Mesodermal cell (in vitro differentiated cells): ENCODE results near the gene AGAP1.

ENCODE experiments used
- H3K27ac ChIP-seq: 2 replicates; pipeline ENCODE4 v1.7.0; 2013; ENCODE audit warnings: mild to moderate bottlenecking, low read depth, low read length, moderate library complexity; ENCODE audit not compliant: severe bottlenecking
- H3K36me3 ChIP-seq: 2 replicates; pipeline ENCODE4 v1.7.1; 2013; ENCODE audit warnings: mild to moderate bottlenecking, low read length, moderate library complexity; ENCODE audit not compliant: control insufficient read depth, insufficient read depth
- H3K4me1 ChIP-seq: one replicate; pipeline ENCODE4 v1.7.1; 2013; ENCODE audit warnings: mild to moderate bottlenecking, low read length; ENCODE audit not compliant: insufficient read depth, control insufficient read depth, poor library complexity, severe bottlenecking
- H3K4me3 ChIP-seq: 2 replicates; pipeline ENCODE4 v1.7.0; 2013; ENCODE audit warnings: low read length, control low read depth, mild to moderate bottlenecking; ENCODE audit not compliant: insufficient read depth, poor library complexity, severe bottlenecking; ENCODE audit errors: extremely low read depth
- H3K9me3 ChIP-seq: 2 replicates; pipeline ENCODE4 v1.7.1; 2013; ENCODE audit warnings: mild to moderate bottlenecking, low read length, moderate library complexity; ENCODE audit not compliant: control insufficient read depth
- WGBS, 2 experiments: methylation state at CpG; one replicate each; pipeline ENCODE4 v1.1.5; 2013; ENCODE audit warnings: missing lambda C conversion rate in 2 of 2; ENCODE audit not compliant: insufficient coverage in 2 of 2; 5-methylcytosine and 5-hydroxymethylcytosine counted together

AGAP1 gene

GRCh38 chr2:235462415-235462790 lies 31.4 kb upstream of the AGAP1 start:
- no peaks in the 10 kb centered on the region for H3K9me3 ChIP-seq
- WGBS, 2 experiments, result 83 to 97% methylated on average over 3 to 4 of the region's 4 CpGs
- H3K36me3 ChIP-seq, result no peaks in the 10 kb centered on the region
- peaks cover 11% of the 10 kb centered on the region for H3K4me1 ChIP-seq
- H3K27ac ChIP-seq, result no peak overlapping the region
- H3K4me3 ChIP-seq, result no peak overlapping the region

- Histone ChIP-seq H3K4me3 (no peak overlapping the region), H3K4me1 (peaks cover 16% of the 10 kb centered on the region), H3K27ac (no peak overlapping the region), H3K36me3 (no peaks in the 10 kb centered on the region), H3K9me3 (no peaks in the 10 kb centered on the region)
- WGBS, 2 experiments, result 100% methylated on average over 1 to 3 of the region's 3 CpGs
These were observed 29.9 kb upstream of the AGAP1 start for GRCh38 chr2:235463893-235464292.

GRCh38 chr2:235467588-235467987 lies 26.3 kb upstream of the AGAP1 start:
- Histone ChIP-seq H3K27ac (no peak overlapping the region), H3K4me1 (peaks cover 4% of the 10 kb centered on the region), H3K36me3 (no peaks in the 10 kb centered on the region), H3K9me3 (no peaks in the 10 kb centered on the region), H3K4me3 (no peak overlapping the region)
- 78 to 88% methylated on average over 1 to 2 of the region's 5 CpGs for WGBS, 2 experiments

DNA sequence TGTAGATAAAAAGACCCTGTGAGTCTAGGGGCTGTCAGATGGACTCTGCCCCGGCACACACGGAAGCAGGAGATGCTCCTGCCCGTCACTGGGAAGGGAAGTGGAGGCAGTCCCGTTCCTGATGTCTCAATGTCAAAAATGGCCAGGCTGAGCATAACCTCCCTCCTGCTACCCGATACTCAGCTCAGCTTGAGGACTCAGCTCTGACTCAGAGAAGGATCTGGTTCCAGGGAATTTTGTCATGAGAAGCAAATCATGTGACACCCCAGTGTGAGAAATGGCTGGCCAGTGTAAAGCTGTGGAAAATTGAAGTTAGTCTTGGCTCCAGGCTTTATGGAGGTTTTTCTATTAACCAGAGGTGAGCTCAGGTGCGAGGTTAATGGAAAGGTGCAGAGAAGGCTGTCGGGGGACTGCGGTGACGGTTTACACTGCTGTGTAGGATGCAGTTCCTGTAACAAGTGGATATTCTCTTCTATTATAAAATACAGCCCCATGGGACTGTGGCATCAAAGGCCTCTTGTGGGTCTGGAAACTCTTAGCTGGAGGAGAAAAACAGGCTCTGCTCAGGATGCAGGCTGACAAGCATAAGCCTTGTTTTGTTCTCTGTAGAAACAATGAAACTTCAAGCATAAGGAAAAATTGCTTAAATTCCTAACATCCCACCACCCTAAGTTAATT lies 24.7 kb upstream of the AGAP1 start:
- Histone ChIP-seq H3K9me3 (no peaks in the 10 kb centered on the region), H3K27ac (peak overlapping the region; percentile 80), H3K4me3 (no peak overlapping the region), H3K36me3 (no peaks in the 10 kb centered on the region), H3K4me1 (peaks cover 4% of the 10 kb centered on the region)
- 70 to 71% methylated on average over 3 to 5 of the region's 9 CpGs for WGBS, 2 experiments

DNA sequence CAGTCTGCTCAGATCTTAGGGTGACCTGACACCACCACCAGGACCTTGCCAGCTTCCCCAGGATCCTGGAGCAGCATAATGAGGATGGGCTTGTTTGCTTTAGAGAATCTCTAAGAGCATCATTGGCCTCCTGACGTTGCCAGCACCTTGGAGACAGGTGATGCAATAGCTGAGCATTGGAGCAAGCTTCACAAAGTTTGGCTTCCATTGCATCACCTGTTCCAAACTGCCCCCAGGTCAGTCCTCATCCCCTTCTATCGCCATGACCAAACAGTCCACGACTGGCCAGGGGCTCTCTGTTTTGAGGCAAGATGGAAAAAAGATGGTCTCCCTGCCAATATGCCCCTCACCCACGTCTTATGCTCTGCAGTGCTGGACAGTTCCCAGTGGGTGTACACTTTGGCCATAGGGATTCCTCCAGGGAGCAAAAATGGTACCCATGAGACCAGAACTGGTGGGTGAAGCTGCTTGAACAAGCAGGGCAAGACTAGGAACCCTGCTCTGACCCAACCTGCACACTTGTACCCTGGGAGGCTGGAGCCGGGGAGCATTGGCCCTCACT lies 22.6 kb upstream of the AGAP1 start:
- Histone ChIP-seq H3K27ac (no peak overlapping the region), H3K9me3 (no peaks in the 10 kb centered on the region), H3K4me1 (peaks cover 4% of the 10 kb centered on the region), H3K36me3 (no peaks in the 10 kb centered on the region), H3K4me3 (no peak overlapping the region)
- 74 to 90% methylated on average over 2 to 3 of the region's 5 CpGs for WGBS, 2 experiments

DNA sequence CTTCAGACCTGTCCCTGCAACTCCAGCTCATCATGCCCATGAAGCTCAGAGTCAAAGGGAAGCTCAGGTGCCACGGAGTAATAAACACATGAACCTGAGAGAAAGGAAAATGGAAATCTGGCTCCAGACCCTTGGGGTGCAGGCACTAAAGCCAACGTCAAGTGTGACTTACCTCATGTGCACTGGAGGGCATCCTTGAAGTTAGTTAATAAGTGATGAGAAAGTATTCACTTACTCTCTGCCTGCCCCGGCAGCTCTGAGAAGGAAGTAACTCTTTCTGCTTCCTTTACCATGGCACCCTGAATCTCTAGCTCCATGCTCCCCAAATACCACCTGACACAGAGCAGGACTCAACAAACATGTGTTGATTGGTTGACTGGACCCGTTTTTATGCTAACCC lies 21.4 kb upstream of the AGAP1 start:
- Histone ChIP-seq H3K27ac (no peak overlapping the region), H3K4me1 (peaks cover 4% of the 10 kb centered on the region), H3K9me3 (no peaks in the 10 kb centered on the region), H3K36me3 (no peaks in the 10 kb centered on the region), H3K4me3 (no peak overlapping the region)
- 92 to 95% methylated on average over 2 of the region's 4 CpGs for WGBS, 2 experiments

DNA sequence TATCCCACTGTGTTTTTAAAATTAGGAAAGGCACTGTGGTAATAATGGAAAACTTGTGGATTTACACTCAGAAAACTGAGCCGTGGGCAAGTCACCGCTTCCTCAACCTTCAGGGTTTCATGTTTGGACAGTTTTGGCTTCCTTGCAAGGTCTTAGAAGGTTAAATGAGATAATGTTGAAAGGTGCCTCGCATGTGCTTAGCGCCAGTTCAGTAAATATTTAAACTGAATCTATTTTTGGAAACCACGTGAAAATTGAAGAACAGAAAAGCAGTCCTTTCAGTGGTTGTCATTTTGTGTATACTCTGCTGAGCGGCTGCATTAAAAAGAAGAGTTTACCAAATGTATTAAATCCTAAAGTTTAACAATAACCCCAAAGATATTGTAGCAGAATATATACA lies 15.2 kb upstream of the AGAP1 start:
- Histone ChIP-seq H3K36me3 (no peaks in the 10 kb centered on the region), H3K27ac (no peak overlapping the region), H3K9me3 (no peaks in the 10 kb centered on the region), H3K4me1 (no peaks in the 10 kb centered on the region), H3K4me3 (no peak overlapping the region)
- 86 to 98% methylated on average over 4 to 5 of the region's 6 CpGs for WGBS, 2 experiments

GRCh38 chr2:235479604-235480003 lies 14.2 kb upstream of the AGAP1 start:
- Histone ChIP-seq H3K27ac (no peak overlapping the region), H3K36me3 (no peaks in the 10 kb centered on the region), H3K4me1 (no peaks in the 10 kb centered on the region), H3K9me3 (no peaks in the 10 kb centered on the region), H3K4me3 (no peak overlapping the region)
- 80 to 90% methylated on average over 5 to 10 of the region's 11 CpGs for WGBS, 2 experiments

- H3K4me1 ChIP-seq, result no peaks in the 10 kb centered on the region
- WGBS, 2 experiments, result 100% methylated on average over 1 of the region's 4 CpGs
- H3K27ac ChIP-seq, result no peak overlapping the region
- H3K9me3 ChIP-seq, result no peaks in the 10 kb centered on the region
- H3K36me3 ChIP-seq, result no peaks in the 10 kb centered on the region
- H3K4me3 ChIP-seq, result no peak overlapping the region
These were observed 13.2 kb upstream of the AGAP1 start for GRCh38 chr2:235480614-235481013.

GRCh38 chr2:235483313-235483712 lies 10.5 kb upstream of the AGAP1 start:
- no peak overlapping the region for H3K27ac ChIP-seq
- WGBS, 2 experiments, result 84 to 91% methylated on average over 3 of the region's 4 CpGs
- no peak overlapping the region for H3K4me3 ChIP-seq
- no peaks in the 10 kb centered on the region for H3K9me3 ChIP-seq
- no peaks in the 10 kb centered on the region for H3K4me1 ChIP-seq
- H3K36me3 ChIP-seq, result no peaks in the 10 kb centered on the region

GRCh38 chr2:235485362-235485761 lies 8.5 kb upstream of the AGAP1 start:
- Histone ChIP-seq H3K27ac (no peak overlapping the region), H3K4me1 (no peaks in the 10 kb centered on the region)
- 94 to 96% methylated on average over 4 to 5 of the region's 5 CpGs for WGBS, 2 experiments

More at GRCh38 chr2:235485362-235485761, 8.5 kb upstream of the AGAP1 start:
- H3K9me3 ChIP-seq, result no peaks in the 10 kb centered on the region
- H3K4me3 ChIP-seq, result no peak overlapping the region
- no peaks in the 10 kb centered on the region for H3K36me3 ChIP-seq
